Calu3 (cell line): Measurements from ENCODE around the gene PNMA1. TPM values are rescaled to one million over a fixed set of nuclear protein-coding genes. Genes with fewer than 3 reads are reported as not detected.

ENCODE experiments used
- BruUV-seq: library from RNA; stranded (reverse); fragments of 400-500 nt; replicated peaks from 2 replicates; lab custom pipeline; 2021; lab: Mats Ljungman, UMichigan
- CTCF ChIA-PET: fragments of 300-600 bp; sonication (Branson Sonifier 250); formaldehyde crosslinking; loops from one replicate; lab custom pipeline; 2022; ENCODE audit warnings: antibody characterized with exemption; lab: Charles Lee
- DNase-seq: peaks from one replicate; pipeline ENCODE4 v3.0.0; 2022
- H3K27ac Mint-ChIP-seq: one replicate; pipeline ENCODE4 v1.8.0; 2022; ENCODE audit warnings: mixed read lengths; ENCODE audit not compliant: unreplicated experiment
- H3K27me3 Mint-ChIP-seq: one replicate; pipeline ENCODE4 v1.8.0; 2022; ENCODE audit warnings: mixed read lengths; ENCODE audit not compliant: unreplicated experiment
- H3K36me3 Mint-ChIP-seq: one replicate; pipeline ENCODE4 v1.8.0; 2022; ENCODE audit warnings: mild to moderate bottlenecking, moderate library complexity, mixed read lengths; ENCODE audit not compliant: insufficient read depth, unreplicated experiment
- H3K4me1 Mint-ChIP-seq: one replicate; pipeline ENCODE4 v1.8.0; 2022; ENCODE audit warnings: mild to moderate bottlenecking, low read depth, mixed read lengths; ENCODE audit not compliant: unreplicated experiment
- H3K4me3 Mint-ChIP-seq: one replicate; pipeline ENCODE4 v1.8.0; 2022; ENCODE audit warnings: mild to moderate bottlenecking, low read depth, moderate library complexity, mixed read lengths; ENCODE audit not compliant: unreplicated experiment
- H3K9me3 Mint-ChIP-seq: one replicate; pipeline ENCODE4 v1.8.0; 2022; ENCODE audit warnings: low read depth, mixed read lengths; ENCODE audit not compliant: unreplicated experiment
- intact Hi-C: fragments of 100-400 bp; cut with micrococcal nuclease; formaldehyde crosslinking; loops from one replicate; pipeline ENCODE4 v1.10.0; 2022; ENCODE audit not compliant: unreplicated experiment
- total RNA-seq: library from RNA; stranded (reverse); gene quantifications from 2 replicates; pipeline ENCODE4 v1.2.3, GENCODE V29; 2022
- TF ChIP-seq, protein P1 (sequence below): fragments of 200-600 bp; IDR thresholded peaks from one replicate; pipeline ENCODE4 v1.8.0; 2022; ENCODE audit warnings: antibody characterized with exemption; ENCODE audit not compliant: unreplicated experiment

Gene PNMA1
- total RNA-seq, 1 experiment from 2014 or later: 37.2 TPM

DNA sequence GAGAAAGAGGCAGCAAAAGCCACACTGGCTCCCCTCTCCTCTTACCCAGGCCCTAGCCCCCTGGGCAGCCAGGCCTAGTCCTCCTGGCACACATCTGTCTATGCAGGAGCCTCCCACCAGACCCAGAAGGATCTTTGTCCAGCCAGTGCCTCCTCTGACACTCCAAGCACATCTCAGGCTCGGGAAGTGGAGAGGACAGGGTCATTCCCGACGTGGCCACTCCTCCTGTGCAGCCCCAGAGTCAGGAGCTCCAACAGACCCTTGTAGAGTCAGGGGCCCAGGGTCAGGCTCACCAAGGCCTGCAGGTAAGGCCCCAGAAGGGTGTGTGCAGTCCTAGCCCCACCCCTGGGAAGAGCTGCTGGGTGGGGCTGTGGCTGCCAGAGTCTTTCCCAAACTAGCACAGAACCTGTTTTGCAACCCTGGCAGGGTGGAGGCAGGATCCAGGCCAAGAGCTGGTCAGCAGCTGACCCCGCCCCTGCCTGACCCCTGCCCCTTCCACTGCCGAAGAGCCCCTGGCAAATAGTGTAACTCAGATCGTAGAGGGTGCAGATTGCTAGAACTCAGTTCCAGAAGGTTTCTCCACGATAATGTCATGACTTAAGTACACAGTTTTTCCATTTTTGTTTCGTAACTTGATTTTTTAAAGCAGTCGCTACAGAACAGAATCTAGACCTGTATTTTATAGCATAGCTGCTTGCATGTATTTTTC is 26.6 kb upstream of the PNMA1 start:
- BruUV-seq: no TSS peak
- Mint-ChIP-seq H3K9me3 (no peaks in the 10 kb centered on the region), H3K27ac (peak overlapping the region; percentile 94), H3K36me3 (peaks cover 41% of the 10 kb centered on the region), H3K4me3 (peak overlapping the region; percentile 57), H3K4me1 (peaks cover 42% of the 10 kb centered on the region), H3K27me3 (no peaks in the 10 kb centered on the region)
- CTCF ChIA-PET: interaction anchor here (0.5 to 3.1 kb wide), 16 partner anchors 9 to 171 kb away, joined by 3 to 23 read pairs (median 4); a partner anchor contains a TSS
- TF ChIP-seq, protein P1, sequence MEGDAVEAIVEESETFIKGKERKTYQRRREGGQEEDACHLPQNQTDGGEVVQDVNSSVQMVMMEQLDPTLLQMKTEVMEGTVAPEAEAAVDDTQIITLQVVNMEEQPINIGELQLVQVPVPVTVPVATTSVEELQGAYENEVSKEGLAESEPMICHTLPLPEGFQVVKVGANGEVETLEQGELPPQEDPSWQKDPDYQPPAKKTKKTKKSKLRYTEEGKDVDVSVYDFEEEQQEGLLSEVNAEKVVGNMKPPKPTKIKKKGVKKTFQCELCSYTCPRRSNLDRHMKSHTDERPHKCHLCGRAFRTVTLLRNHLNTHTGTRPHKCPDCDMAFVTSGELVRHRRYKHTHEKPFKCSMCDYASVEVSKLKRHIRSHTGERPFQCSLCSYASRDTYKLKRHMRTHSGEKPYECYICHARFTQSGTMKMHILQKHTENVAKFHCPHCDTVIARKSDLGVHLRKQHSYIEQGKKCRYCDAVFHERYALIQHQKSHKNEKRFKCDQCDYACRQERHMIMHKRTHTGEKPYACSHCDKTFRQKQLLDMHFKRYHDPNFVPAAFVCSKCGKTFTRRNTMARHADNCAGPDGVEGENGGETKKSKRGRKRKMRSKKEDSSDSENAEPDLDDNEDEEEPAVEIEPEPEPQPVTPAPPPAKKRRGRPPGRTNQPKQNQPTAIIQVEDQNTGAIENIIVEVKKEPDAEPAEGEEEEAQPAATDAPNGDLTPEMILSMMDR: no peak
- DNase-seq: peak; percentile 90
- intact Hi-C loops: loop anchor here (2.0 to 5.0 kb wide), 2 partner anchors 14 to 87 kb away; no protein-coding TSS in a partner anchor

DNA sequence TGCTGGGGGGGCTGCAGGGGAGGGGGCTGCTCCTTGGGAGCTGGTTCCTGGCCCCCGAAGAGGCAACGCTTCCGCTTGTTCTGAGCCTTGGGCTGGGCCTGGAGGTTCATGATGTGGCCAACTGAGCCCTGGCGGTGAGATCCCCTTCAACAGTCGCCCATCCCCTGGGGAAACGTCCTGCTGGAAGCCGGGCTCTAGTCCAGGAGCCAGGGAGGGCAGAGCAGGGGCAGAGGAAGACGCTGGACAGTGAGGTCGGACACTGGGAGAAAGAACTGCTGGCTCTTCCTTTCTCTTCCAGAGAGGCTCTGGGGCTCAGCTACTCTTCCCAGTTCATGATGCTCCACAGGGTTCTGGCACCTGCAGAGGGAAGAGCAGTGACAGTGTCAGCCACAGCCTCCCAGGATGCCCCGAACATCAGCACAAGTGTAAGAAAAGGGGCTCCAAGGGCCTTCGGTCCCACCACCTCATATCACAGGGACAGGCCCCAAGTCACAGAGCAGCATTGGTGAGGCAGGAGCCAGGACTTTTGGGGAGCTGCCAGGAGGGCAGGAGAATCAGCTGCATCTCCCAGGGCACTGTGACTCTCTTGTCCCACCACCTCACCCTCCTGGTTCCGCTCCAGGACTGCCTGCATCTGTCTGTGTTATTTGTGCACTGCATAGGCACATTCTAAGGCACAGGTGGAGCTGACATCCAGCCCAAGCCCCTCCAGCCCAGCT is 25.9 kb upstream of the PNMA1 start:
- Mint-ChIP-seq H3K36me3 (peaks cover 42% of the 10 kb centered on the region), H3K27me3 (no peaks in the 10 kb centered on the region), H3K4me1 (peaks cover 37% of the 10 kb centered on the region), H3K27ac (peak overlapping the region; percentile 94), H3K9me3 (no peaks in the 10 kb centered on the region), H3K4me3 (peak overlapping the region; percentile 57)
- CTCF ChIA-PET: interaction anchor here (0.5 to 3.1 kb wide), 5 partner anchors 10 to 78 kb away, joined by 4 to 23 read pairs (median 13); no protein-coding TSS in a partner anchor
- TF ChIP-seq, protein P1: no peak
- no TSS peak for BruUV-seq
- intact Hi-C loops: loop anchor here (2.0 to 5.0 kb wide), 2 partner anchors 15 to 87 kb away; no protein-coding TSS in a partner anchor
- DNase-seq: no peak

DNA sequence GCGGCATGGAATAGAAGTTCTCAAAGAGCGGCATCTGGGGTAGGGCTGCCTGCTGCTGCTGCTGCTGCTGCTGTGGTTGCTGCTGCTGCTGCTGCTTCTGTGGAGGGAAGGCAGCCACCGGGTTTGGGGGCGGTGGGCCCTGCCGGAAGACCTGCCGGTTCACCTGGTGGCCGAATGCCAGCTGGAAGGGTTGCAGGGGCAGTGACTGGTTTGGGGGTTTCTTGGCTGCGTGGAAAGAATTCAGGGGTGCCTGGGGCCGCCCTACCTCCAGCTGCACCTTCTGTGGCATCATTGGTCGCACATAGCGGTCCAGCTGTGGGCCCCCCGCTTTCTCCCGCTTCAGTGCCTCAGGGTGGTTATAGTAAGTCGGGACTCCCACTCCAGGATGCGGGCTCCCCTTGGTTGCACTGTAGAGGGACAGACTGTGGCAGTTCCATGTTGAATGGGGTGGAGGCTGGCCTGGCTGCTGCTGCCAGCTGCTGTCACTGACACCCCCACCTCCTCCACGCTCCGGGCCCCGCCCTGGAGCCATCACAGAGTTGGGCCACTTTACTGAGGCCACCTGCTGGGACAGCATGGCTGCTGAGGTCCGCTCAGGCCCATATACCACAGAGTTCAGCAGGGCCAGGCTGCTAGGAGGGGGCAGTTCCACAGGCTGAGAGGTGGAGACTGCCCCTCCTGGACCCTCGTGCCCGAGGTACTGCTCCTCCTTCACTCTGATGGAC is 25.2 kb upstream of the PNMA1 start:
- H3K27ac Mint-ChIP-seq: no peak overlapping the region
- BruUV-seq: TSS peak; percentile 32

More for the DNA sequence above, 25.2 kb upstream of the PNMA1 start:
- H3K4me1 Mint-ChIP-seq: peaks cover 30% of the 10 kb centered on the region
- CTCF ChIA-PET: no interaction called here
- TF ChIP-seq, protein P1: no peak
- intact Hi-C loops: no loop called here
- no peaks in the 10 kb centered on the region for H3K9me3 Mint-ChIP-seq
- peak overlapping the region; percentile 57 for H3K4me3 Mint-ChIP-seq
- H3K36me3 Mint-ChIP-seq: peaks cover 49% of the 10 kb centered on the region
- no peak for DNase-seq
- no peaks in the 10 kb centered on the region for H3K27me3 Mint-ChIP-seq
